Osteocyte (in vitro differentiated cells): Measurements from ENCODE around the gene CYRIA. TPM values are rescaled to one million over a fixed set of nuclear protein-coding genes. Genes with fewer than 3 reads are reported as not detected.
A peak's percentile ranks its signal among the peaks of the same experiment; 100 is the strongest.

Source experiments
- DNase-seq: peaks from one replicate; pipeline ENCODE4 v3.0.0; 2021; ENCODE audit warnings: mixed read lengths; ENCODE audit not compliant: unreplicated experiment; ENCODE audit errors: extremely low spot score
- H3K27ac Mint-ChIP-seq: one replicate; pipeline ENCODE4 v1.8.0; 2021; ENCODE audit warnings: mild to moderate bottlenecking, mixed read lengths; ENCODE audit not compliant: unreplicated experiment
- H3K27me3 Mint-ChIP-seq: one replicate; pipeline ENCODE4 v1.8.0; 2021; ENCODE audit warnings: mixed read lengths; ENCODE audit not compliant: unreplicated experiment
- H3K36me3 Mint-ChIP-seq: one replicate; pipeline ENCODE4 v1.8.0; 2021; ENCODE audit warnings: mixed read lengths; ENCODE audit not compliant: unreplicated experiment
- H3K4me1 Mint-ChIP-seq: one replicate; pipeline ENCODE4 v1.8.0; 2021; ENCODE audit warnings: mixed read lengths; ENCODE audit not compliant: unreplicated experiment
- H3K4me3 Mint-ChIP-seq: one replicate; pipeline ENCODE4 v1.8.0; 2021; ENCODE audit warnings: mild to moderate bottlenecking, moderate library complexity, mixed read lengths; ENCODE audit not compliant: unreplicated experiment
- H3K9me3 Mint-ChIP-seq: one replicate; pipeline ENCODE4 v1.8.0; 2021; ENCODE audit warnings: mixed read lengths; ENCODE audit not compliant: unreplicated experiment
- CTCF ChIP-seq: fragments of 200-600 bp; sonication (generic); IDR thresholded peaks from 2 replicates; pipeline ENCODE4 v1.5.0; 2021; ENCODE audit warnings: antibody characterized with exemption, mild to moderate bottlenecking, moderate library complexity
- total RNA-seq: library from RNA; stranded (reverse); gene quantifications from 2 replicates; pipeline ENCODE4 v1.2.1, GENCODE V29; 2021

CYRIA gene
- total RNA-seq, 1 donor from 2014 or later, result 2.8 TPM

GRCh38 chr2:16617282-16618266 lies 48.1 kb downstream of the CYRIA start:
- H3K27me3 Mint-ChIP-seq, result peaks cover 38% of the 10 kb centered on the region
- no peak for DNase-seq
- H3K9me3 Mint-ChIP-seq, result no peaks in the 10 kb centered on the region
- no peaks in the 10 kb centered on the region for H3K4me1 Mint-ChIP-seq
- no peak overlapping the region for H3K27ac Mint-ChIP-seq
- no peak overlapping the region for H3K4me3 Mint-ChIP-seq
- no peaks in the 10 kb centered on the region for H3K36me3 Mint-ChIP-seq
- TF ChIP-seq CTCF, result peak; percentile 58
